Activated CD4-positive, alpha-beta T cell treated with anti-CD3 and anti-CD28 coated beads, Interleukin-2, amount 10 ng/mL, durations not matched to agents 7 days and 5 days (primary cell): ENCODE results near the gene KCNK6. TPM values are rescaled to one million over a fixed set of nuclear protein-coding genes. Genes with fewer than 3 reads are reported as not detected.

Experiments used
- CTCF ChIA-PET: fragments of 350-600 bp; sonication (Branson Sonifier 250); formaldehyde crosslinking; loops from one replicate; lab custom pipeline; 2021; ENCODE audit warnings: antibody characterized with exemption; lab: Charles Lee
- POLR2A ChIA-PET: fragments of 350-600 bp; sonication (Branson Sonifier 250); formaldehyde crosslinking; loops from one replicate; lab custom pipeline; 2021; ENCODE audit warnings: antibody characterized with exemption; lab: Charles Lee
- DNase-seq: peaks from one replicate; pipeline ENCODE4 v3.0.0-alpha.2; 2020
- H3K27ac Mint-ChIP-seq: one replicate; pipeline ENCODE4 v1.8.0; 2021; ENCODE audit warnings: mild to moderate bottlenecking, moderate library complexity, mixed read lengths
- H3K27me3 Mint-ChIP-seq: one replicate; pipeline ENCODE4 v1.8.0; 2021; ENCODE audit warnings: mixed read lengths
- H3K36me3 Mint-ChIP-seq: one replicate; pipeline ENCODE4 v1.8.0; 2021; ENCODE audit warnings: low read depth, mixed read lengths
- H3K4me1 Mint-ChIP-seq: one replicate; pipeline ENCODE4 v1.8.0; 2021; ENCODE audit warnings: mixed read lengths
- H3K4me3 Mint-ChIP-seq: one replicate; pipeline ENCODE4 v1.8.0; 2021; ENCODE audit warnings: mild to moderate bottlenecking, moderate library complexity, mixed read lengths
- H3K9me3 Mint-ChIP-seq: one replicate; pipeline ENCODE4 v1.8.0; 2021; ENCODE audit warnings: mixed read lengths
- total RNA-seq, 2 experiments: library from RNA; stranded (reverse); gene quantifications; one replicate each; pipeline ENCODE4 v1.2.3, GENCODE V29; 2021

KCNK6 gene
- total RNA-seq, 2 experiments from 2014 or later = 12.6 to 14.0 TPM

DNA sequence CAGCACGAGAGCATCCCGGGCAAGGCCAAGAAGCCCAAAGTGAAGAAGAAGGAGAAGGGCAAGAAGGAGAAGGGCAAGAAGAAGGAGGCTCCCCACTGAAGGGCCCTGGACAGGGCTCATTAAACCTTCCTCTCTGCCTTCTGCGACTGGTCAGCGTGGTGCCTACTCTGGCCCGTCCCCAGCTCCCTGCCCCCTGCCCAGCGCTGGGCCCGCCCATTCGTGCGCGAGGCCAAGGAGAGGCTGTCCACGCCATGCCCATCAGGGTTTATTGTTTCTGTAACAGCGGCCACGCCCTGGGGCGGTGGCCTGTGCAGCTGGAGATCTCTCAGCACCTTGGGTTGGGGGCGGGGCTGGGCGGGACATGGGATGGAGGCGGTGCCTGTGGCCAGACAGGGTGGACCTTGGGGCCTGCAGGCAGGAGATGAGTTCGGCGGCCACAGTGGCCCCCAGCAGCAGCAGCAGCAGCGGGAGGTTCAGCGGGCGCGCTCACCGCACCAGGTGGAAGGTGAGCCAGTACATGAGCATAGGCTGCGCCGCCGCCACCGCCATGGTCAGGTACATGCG lies 14.7 kb upstream of the KCNK6 start:
- Mint-ChIP-seq H3K36me3 (peaks cover 5% of the 10 kb centered on the region), H3K27me3 (no peaks in the 10 kb centered on the region), H3K9me3 (no peaks in the 10 kb centered on the region), H3K27ac (no peak overlapping the region), H3K4me3 (no peak overlapping the region), H3K4me1 (no peaks in the 10 kb centered on the region)
- POLR2A ChIA-PET = no interaction called here
- no peak for DNase-seq
- CTCF ChIA-PET = no interaction called here

DNA sequence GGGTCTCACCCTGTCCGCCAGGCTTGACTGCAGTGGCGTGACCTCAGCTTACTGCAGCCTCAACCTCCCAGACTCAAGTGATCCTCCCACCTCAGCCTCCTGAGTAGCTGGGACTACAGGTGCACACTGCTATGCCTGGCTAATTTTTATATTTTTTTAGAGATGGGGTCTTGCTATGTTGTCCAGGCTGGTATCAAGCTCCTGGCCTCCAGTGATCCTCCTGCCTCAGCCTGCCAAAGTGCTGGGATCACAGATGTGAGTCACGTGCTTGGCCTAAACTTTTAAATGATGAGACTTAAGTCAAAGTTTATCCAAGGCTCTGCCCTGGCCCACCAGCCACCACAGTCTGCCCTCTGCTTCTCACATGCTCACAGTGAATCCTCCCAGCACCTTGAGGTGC lies 13.4 kb upstream of the KCNK6 start:
- Mint-ChIP-seq H3K4me1 (peaks cover 2% of the 10 kb centered on the region), H3K9me3 (no peaks in the 10 kb centered on the region), H3K27ac (no peak overlapping the region), H3K4me3 (no peak overlapping the region), H3K27me3 (no peaks in the 10 kb centered on the region), H3K36me3 (peaks cover 11% of the 10 kb centered on the region)
- ChIA-PET CTCF (no interaction called here), POLR2A (no interaction called here)
- DNase-seq = no peak

DNA sequence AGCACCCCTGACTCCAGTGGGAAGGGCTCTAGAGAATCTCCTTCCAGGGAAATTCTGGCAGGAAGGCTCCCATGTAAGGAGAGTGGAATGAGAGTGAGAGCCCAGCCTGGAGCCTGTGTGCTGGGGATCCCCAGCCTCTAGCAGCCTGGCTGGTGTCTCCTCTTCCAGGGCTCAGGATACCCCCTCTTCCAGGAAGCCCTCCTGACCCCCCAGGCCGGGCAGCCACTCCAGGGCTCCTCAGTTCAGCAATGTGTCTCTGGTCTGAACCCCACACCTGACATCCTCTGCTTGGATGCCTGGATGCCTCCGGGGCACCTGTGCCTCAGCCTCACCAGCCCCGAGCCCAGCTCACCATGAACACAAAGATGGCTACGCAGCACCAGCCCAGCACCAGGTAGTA lies 12.6 kb upstream of the KCNK6 start:
- Mint-ChIP-seq H3K36me3 (peaks cover 11% of the 10 kb centered on the region), H3K27ac (peak overlapping the region; percentile 19), H3K27me3 (no peaks in the 10 kb centered on the region), H3K4me1 (peaks cover 3% of the 10 kb centered on the region), H3K4me3 (no peak overlapping the region), H3K9me3 (no peaks in the 10 kb centered on the region)
- CTCF ChIA-PET = interaction anchor here (0.7 kb wide), 1 partner anchor 41 kb away, joined by 3 read pairs; no protein-coding TSS in a partner anchor
- DNase-seq = no peak
- POLR2A ChIA-PET = no interaction called here

DNA sequence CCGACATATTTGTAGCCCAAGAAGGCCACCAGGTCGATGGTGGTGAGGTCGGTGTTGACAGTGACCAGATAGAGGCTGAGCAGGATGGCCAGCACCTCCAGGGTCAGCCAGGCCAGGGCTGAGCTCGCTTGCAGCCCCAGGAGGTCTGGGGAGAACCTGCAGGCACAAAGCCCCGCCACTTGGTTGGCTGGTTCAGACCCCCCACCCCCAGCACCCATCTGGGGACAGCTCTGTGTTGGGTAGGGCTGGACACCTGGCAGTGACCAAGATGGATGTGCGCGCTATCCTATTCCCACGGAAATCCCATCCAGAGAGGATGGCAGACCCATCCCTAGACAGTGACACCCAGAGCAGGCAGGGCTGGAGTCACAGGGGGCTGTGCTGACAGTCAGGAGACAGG lies 12.0 kb upstream of the KCNK6 start:
- Mint-ChIP-seq H3K9me3 (no peaks in the 10 kb centered on the region), H3K4me3 (no peak overlapping the region), H3K4me1 (peaks cover 6% of the 10 kb centered on the region), H3K27ac (no peak overlapping the region), H3K27me3 (no peaks in the 10 kb centered on the region), H3K36me3 (peaks cover 11% of the 10 kb centered on the region)
- no peak for DNase-seq
- POLR2A ChIA-PET = no interaction called here
- CTCF ChIA-PET = interaction anchor here (0.7 kb wide), 1 partner anchor 42 kb away, joined by 3 read pairs; no protein-coding TSS in a partner anchor

DNA sequence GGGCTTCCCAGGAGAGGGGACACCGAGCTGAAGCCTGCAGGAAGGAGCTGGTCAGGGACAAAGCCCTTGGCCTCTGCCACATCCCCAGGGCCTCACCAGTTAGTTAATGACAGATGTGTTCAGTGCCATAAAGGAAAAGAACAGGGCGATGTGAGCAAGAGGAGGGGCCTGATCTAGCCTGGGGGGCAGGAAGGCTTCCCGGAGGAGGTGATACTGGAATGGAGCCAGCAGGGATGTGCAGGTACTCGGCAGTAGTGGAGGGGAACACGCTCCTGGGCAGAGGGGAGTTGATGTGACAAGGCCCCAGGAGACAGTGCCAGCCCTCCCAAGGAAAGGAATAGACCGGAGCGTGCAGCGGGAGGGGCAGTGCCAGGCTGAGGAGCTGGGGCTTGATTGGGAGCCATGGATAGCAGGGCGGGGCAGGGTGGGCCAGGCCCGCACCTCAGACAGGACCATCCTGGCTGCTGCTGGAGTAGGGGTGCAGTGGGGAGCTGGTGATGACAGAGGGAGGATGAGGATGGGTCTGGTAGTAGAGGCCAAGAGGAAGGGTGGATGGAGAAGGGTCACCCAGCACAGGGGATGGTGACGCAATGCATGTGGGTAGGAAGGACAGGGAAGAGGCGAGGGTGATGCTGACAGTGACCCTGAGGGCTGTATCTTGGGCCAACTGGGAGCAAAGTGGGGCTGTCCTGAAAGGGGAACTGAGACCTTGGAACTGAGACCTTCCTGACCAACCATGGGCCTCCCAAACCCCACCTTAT lies 11.5 kb upstream of the KCNK6 start:
- Mint-ChIP-seq H3K9me3 (no peaks in the 10 kb centered on the region), H3K27me3 (no peaks in the 10 kb centered on the region)
- CTCF ChIA-PET = no interaction called here

DNA sequence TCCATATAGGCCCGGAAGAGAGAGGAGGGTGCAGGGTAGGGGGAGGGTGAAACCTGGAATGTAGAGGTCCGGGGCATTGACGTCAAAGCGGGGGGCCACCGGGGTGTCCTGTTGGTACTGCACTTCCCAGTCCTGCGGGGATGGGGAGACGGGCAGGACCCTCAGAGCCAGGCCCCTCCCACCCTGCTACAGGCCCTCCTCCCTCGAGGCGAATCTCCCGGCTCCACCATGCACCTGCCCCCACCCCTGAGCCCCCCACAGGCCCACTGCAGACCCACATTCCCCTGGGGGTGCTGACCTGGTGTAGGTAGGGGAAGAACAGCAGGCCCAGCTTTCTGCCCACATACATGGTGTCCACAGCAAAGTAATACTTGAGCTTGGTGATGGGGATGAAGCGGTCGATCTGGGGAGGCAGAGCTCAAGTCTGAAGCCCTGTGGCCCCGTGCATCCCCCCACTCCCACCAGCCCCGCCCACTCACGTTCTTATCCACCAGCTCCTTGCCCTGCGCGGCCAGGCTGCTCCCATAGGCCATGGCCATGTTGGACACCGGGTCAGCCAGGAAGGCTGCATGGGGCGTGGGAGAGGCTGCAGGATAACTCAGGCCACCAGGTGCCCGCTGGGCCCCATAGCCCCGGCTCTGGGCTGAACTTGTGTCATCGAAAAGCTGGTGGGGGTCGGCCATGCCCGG lies 10.6 kb upstream of the KCNK6 start:
- CTCF ChIA-PET = no interaction called here

More for the DNA sequence above, 11.5 kb upstream of the KCNK6 start:
- POLR2A ChIA-PET = no interaction called here
- Mint-ChIP-seq H3K4me3 (no peak overlapping the region), H3K27ac (no peak overlapping the region), H3K4me1 (peaks cover 9% of the 10 kb centered on the region), H3K36me3 (peaks cover 11% of the 10 kb centered on the region)
- no peak for DNase-seq

DNA sequence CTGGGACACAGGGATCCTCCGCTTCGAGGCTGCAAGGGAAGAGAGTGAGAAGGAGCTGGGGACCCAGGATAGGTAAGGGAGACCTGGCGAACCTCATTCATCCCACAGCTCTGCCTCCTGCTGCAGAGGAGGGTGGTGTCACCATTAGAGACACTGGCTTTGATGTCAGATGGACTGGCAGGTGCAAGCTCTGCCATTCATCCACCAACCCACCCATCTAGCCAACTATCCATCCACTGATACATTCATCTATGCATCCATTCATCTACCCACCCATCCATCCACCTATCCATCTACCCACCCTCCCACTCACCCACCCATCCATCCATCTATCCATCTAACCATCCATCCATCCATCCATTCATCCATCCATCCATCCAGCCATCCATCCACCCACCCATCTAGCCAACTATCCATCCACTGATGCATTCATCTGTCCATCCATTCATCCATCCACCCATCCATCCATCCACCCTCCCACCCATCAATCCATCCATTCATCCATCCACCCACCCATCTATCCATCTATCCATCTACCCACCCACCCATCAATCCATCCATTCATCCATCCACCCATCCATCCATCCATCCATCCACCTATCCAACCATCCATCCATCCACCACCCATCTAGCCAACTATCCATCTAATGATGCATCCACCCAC lies 9.9 kb upstream of the KCNK6 start:
- DNase-seq = no peak
- H3K4me3 Mint-ChIP-seq = no peak overlapping the region
- H3K36me3 Mint-ChIP-seq = peaks cover 15% of the 10 kb centered on the region
- ChIA-PET POLR2A (no interaction called here), CTCF (no interaction called here)
- peaks cover 18% of the 10 kb centered on the region for H3K4me1 Mint-ChIP-seq
- no peaks in the 10 kb centered on the region for H3K9me3 Mint-ChIP-seq
- H3K27me3 Mint-ChIP-seq = no peaks in the 10 kb centered on the region
- H3K27ac Mint-ChIP-seq = no peak overlapping the region

More for the DNA sequence above, 10.6 kb upstream of the KCNK6 start:
- no peak overlapping the region for H3K4me3 Mint-ChIP-seq
- H3K4me1 Mint-ChIP-seq = peaks cover 16% of the 10 kb centered on the region
- H3K9me3 Mint-ChIP-seq = no peaks in the 10 kb centered on the region
- DNase-seq = no peak
- H3K36me3 Mint-ChIP-seq = peaks cover 15% of the 10 kb centered on the region
- no peaks in the 10 kb centered on the region for H3K27me3 Mint-ChIP-seq
- no peak overlapping the region for H3K27ac Mint-ChIP-seq
- POLR2A ChIA-PET = interaction anchor here (0.6 kb wide), 1 partner anchor 10 kb away, joined by 4 read pairs; the partner anchor contains the start of gene KCNK6

DNA sequence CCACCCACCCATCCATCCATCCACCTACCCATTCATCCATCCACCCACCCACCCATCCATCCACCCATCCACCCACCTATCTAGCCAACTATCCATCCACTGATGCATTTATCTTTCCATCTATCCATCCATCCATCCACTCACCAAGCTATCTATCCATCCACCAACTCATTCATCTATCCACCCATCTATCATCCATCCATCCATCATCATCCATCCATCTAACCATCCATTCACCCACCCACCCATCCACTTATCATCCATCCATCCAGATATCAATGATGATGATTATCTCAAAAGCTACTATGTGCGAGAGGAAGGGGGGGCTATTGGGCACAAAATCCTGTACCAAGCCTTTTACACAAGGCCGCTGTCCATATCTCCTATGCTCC lies 9.4 kb upstream of the KCNK6 start:
- no peaks in the 10 kb centered on the region for H3K9me3 Mint-ChIP-seq
- H3K36me3 Mint-ChIP-seq = peaks cover 15% of the 10 kb centered on the region
- H3K4me3 Mint-ChIP-seq = no peak overlapping the region
- H3K27ac Mint-ChIP-seq = no peak overlapping the region
- ChIA-PET CTCF (interaction anchor here (0.6 to 1.2 kb wide), 2 partner anchors 20 to 555 kb away, joined by 3 read pairs; no protein-coding TSS in a partner anchor), POLR2A (interaction anchor here (0.6 kb wide), 1 partner anchor 318 kb away, joined by 5 read pairs; no protein-coding TSS in a partner anchor)
- no peaks in the 10 kb centered on the region for H3K27me3 Mint-ChIP-seq
- peaks cover 22% of the 10 kb centered on the region for H3K4me1 Mint-ChIP-seq
- no peak for DNase-seq

DNA sequence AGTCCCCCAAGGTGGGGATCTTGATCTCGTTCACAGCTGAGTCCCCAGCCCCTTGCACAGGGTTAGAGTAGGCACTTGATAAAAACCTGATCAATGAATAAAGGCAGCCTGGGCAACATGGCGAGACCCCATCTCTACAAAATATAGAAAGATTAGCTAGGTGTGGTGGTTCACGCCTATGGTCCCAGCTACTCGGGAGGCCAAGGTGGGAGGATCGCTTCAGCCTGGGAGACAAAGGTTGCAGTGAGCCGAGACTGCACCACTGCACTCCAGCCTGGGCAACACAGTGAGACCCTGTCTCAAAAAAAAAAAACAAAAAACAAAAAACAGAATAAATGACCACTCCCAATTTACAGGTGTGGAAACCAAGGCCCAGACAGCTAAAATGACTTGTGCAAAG lies 8.7 kb upstream of the KCNK6 start:
- peaks cover 15% of the 10 kb centered on the region for H3K36me3 Mint-ChIP-seq
- H3K27me3 Mint-ChIP-seq = no peaks in the 10 kb centered on the region
- no peak for DNase-seq
- H3K27ac Mint-ChIP-seq = no peak overlapping the region
- CTCF ChIA-PET = interaction anchor here (1.2 kb wide), 1 partner anchor 20 kb away, joined by 3 read pairs; no protein-coding TSS in a partner anchor
- POLR2A ChIA-PET = no interaction called here
- H3K4me1 Mint-ChIP-seq = peaks cover 23% of the 10 kb centered on the region
- no peaks in the 10 kb centered on the region for H3K9me3 Mint-ChIP-seq
- H3K4me3 Mint-ChIP-seq = no peak overlapping the region

DNA sequence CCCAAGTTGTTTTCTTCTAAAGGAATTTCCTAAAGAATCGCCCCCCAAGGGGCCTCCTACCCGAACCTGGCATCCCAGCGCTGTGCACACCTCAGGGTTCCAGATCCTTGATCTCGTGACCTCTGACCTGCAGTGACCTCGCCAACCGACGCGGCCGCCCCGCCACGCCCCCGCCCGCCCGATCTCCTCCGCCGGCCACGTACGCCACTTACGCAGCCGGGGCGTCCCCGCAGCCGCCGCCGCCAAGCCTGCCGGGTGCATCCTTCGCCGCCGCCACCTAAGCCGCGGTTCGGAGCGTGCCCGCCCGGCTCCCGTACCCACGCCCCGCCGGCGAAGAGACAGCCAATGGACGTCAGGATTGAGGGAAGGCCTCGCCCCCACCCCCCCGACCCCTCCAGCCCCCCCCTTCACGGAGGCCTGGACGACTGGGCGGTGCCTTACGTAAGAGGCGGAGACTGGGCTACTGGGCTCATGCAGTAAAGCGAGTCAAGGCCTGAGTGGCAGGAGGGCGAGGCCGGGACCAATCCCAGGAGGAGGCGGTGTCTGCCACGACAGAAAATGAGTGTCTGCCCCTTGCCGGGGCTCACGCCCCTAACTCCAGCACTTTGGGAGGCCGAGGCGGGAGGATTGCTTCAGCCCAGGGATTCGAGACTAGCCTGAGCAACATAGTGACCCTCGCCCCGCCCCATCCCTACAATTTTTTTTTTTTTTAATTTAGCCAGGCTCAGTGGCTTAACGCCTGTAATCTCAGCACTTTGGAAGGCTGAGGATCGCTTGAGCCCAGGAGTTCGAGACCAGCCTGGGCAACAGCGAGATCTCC lies 3.8 kb upstream of the KCNK6 start, which contains the start of gene YIF1B:
TSS of gene YIF1B (minus strand) at position 291 of the 820 bp plus-strand sequence. CDS start at position 261, 30 bp downstream.
- H3K4me3 Mint-ChIP-seq = peak within 1 kb of the TSS; percentile 90
- DNase-seq = peak; percentile 97
- peak within 1 kb of the TSS; percentile 95 for H3K27ac Mint-ChIP-seq
- H3K27me3 Mint-ChIP-seq = no peaks in the 10 kb centered on the region
- H3K9me3 Mint-ChIP-seq = no peaks in the 10 kb centered on the region
- CTCF ChIA-PET = no interaction called here
- H3K36me3 Mint-ChIP-seq = peaks cover 4% of the 10 kb centered on the region
- POLR2A ChIA-PET = no interaction called here
- peaks cover 56% of the 10 kb centered on the region for H3K4me1 Mint-ChIP-seq

DNA sequence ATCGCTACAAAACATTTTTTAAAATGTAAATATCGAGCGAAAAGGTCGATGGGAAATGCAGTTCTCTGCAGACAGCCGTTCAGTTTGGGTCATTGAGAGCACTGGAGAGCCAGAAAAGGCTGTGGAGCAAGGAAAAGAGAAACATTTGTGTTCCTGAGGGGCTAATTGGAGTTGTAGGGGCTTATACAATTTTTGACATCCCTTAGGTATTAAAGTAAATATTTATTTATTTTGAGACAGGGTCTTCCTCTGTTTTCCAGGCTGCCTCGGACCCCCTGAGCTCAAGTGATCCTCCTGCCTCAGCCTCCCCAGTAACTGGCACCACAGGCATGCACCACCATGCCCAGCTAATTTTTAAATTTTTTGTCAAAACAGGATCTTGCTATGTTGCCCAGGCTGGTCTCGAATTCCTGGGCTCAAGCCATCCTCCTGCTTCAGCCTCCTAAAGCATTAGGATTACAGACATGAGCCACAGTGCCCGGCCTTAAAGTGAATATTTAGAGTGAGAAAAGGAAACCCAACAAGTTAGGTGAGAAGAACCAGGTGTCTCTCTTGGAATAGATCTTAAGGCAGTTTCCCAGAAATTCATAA lies 3.1 kb upstream of the KCNK6 start:
- H3K36me3 Mint-ChIP-seq = peaks cover 7% of the 10 kb centered on the region
- no peaks in the 10 kb centered on the region for H3K9me3 Mint-ChIP-seq
- H3K4me1 Mint-ChIP-seq = peaks cover 61% of the 10 kb centered on the region
- ChIA-PET CTCF (no interaction called here), POLR2A (no interaction called here)
- H3K27ac Mint-ChIP-seq = peak overlapping the region; percentile 95
- H3K4me3 Mint-ChIP-seq = peak overlapping the region; percentile 90
- DNase-seq = no peak
- H3K27me3 Mint-ChIP-seq = no peaks in the 10 kb centered on the region
